ENCODE data around the gene KIFC3.
"Not testable (repeated sequence)": the region's sequence is repeated elsewhere in the genome, so short reads cannot be mapped to it uniquely, and the experiment has no call there.

KIFC3 gene

GRCh38 chr16:57714047-57714446 is 88.2 kb downstream of the KIFC3 start:
- no peak for DNase-seq (ENCODE audit: low spot score)

- DNase-seq (ENCODE audit: low spot score): no peak
Measured at GRCh38 chr16:57713596-57713995, 88.7 kb downstream of the KIFC3 start.

GRCh38 chr16:57712569-57712968 is 89.7 kb downstream of the KIFC3 start:
- not testable (repeated sequence) for DNase-seq (ENCODE audit: low spot score)

- DNase-seq (ENCODE audit: low spot score): no peak
Measured at GRCh38 chr16:57711993-57712392, 90.3 kb downstream of the KIFC3 start.

GRCh38 chr16:57711346-57711745 is 90.9 kb downstream of the KIFC3 start:
- DNase-seq (ENCODE audit: low spot score): no peak

- DNase-seq (ENCODE audit: low spot score): no peak
Measured at GRCh38 chr16:57709663-57710062, 92.6 kb downstream of the KIFC3 start.

Measured in CD4-positive, alpha-beta T cell treated with Interleukin-2 at 100 ng/mL for 4 hours (primary cell).